Cerebellar cortex (tissue), 1 donor: Measurements from ENCODE around the gene CHST13.

Experiments used
- DNase-seq: peaks from one replicate; pipeline ENCODE4 v3.0.0-alpha.2; 2015; ENCODE audit warnings: low spot score

The CHST13 gene

GRCh38 chr3:126488185-126488584 is 35.8 kb upstream of the CHST13 start:
- DNase-seq = no peak

DNA sequence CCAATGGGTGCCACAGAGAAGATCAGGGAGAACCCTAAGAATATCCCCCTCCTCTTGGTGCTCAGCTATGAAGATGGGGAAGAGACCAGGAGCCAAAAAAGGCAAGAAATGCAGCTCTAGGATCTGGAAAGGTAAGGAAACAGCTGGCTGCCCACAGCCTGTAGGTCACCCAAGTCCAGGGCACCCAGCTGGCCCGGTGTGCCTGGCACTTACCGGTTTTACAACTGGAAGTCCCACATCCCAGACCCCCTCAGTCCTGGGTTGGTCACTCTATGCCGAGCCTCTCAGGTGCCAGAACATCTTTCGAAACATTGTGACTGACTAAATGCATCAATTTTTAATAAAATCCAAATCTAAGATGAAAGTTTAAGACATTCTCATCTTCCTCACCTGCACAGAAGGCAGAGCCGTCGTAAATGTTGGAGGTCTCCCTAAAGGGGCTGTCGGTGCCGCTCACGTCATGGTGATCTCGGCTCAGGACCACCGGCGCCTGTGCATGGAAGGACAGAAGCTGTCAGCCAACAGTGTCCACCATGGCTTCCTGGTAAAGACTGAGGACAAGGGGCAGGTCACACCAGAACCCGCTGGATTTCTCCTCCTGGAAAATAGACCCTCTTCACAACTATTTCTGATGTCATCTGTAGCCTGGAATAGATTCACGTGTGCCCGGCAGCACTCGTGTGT is 34.9 kb upstream of the CHST13 start:
- no peak for DNase-seq

DNA sequence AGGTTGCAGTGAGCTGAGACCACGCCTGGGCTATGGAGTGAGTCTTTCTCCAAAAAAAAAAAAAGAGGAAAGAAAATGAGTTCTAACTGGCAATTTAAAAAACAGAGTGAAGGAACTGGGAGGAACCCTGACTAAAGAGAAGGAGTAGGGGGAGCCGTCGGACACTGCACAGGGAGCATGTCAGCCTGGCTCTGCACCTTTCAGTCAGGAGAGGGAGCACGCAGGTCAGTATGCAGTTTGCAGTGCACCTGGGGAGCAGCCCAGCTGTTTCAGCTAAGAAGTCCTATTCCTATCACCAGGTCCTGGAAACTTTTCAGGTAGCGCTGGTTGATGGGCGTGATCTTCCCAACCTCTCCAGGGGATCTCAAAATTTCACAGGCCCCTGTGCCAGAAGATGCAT is 33.3 kb upstream of the CHST13 start:
- no peak for DNase-seq

GRCh38 chr3:126491221-126492013 is 32.5 kb upstream of the CHST13 start:
- DNase-seq = no peak

- no peak for DNase-seq
These were observed 30.9 kb upstream of the CHST13 start for GRCh38 chr3:126493051-126493450.

DNA sequence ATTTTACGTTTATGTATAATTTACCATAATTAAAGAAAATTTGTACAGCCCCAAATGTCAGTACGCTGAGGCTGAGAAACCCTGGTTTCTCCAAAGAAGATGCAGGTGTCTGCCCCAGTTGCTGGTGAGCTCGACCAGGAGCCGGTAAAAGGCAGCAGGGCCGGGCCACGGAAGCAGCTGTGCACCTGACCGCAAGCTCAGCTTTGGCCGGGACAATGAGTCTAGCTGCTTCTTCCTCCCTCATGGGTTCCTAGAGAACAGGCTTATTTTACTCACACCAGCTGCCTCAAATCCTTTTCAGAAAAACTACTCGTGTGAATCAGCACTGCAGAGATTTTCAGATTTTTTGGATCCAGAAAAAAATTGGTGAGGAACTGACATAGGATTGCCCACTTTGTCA is 30.2 kb upstream of the CHST13 start:
- DNase-seq = no peak

DNA sequence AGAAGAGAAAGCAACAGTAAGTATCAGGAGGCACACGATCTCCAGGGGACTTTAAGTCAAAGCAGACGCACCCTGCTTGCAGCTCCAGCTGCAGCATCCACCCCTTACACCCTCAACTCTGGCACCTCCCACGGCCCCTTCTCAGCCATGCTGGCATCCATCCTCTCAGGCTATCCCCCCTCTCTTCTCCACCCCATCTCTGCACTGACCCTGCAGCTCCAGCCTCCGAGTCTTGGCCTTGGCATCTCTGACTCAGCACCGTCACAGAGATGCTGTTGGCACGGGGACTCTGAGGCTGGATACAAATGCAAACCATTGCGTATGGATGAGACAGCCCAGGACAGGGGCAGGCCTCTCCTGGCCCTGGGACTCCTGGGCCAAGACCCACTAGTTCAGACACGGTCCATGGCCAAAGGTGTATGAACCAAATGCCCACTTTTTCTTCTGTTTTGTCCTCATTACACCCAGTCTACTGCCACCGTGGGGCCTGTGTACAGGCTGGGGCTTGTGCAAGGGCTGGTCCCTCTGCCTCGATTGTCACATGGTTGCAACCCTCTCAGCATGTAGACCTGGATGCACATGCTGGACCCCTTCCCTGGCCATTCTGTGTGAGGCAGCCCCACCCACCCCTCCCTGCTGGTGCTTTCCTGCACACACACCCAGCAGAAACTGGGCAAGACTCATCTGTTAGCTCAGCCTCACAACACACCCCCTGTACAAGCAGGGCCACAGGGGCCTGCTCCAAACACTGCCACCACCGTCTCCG is 29.6 kb upstream of the CHST13 start:
- DNase-seq = no peak

DNA sequence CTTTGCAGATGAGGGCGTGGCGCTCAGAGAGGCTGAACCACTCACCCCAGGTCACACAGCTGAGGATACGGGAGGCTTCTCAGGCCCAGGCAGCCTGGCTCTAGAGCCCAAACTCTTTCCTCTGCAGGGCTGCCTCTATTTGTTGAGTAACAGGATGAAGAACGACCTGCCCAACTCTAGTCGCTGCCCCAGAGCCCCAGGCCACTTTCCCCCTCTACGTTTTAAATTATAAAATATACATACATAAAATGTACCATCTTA is 29.1 kb upstream of the CHST13 start:
- DNase-seq = no peak

- no peak for DNase-seq
These were observed 28.2 kb upstream of the CHST13 start for GRCh38 chr3:126495786-126496185.

DNA sequence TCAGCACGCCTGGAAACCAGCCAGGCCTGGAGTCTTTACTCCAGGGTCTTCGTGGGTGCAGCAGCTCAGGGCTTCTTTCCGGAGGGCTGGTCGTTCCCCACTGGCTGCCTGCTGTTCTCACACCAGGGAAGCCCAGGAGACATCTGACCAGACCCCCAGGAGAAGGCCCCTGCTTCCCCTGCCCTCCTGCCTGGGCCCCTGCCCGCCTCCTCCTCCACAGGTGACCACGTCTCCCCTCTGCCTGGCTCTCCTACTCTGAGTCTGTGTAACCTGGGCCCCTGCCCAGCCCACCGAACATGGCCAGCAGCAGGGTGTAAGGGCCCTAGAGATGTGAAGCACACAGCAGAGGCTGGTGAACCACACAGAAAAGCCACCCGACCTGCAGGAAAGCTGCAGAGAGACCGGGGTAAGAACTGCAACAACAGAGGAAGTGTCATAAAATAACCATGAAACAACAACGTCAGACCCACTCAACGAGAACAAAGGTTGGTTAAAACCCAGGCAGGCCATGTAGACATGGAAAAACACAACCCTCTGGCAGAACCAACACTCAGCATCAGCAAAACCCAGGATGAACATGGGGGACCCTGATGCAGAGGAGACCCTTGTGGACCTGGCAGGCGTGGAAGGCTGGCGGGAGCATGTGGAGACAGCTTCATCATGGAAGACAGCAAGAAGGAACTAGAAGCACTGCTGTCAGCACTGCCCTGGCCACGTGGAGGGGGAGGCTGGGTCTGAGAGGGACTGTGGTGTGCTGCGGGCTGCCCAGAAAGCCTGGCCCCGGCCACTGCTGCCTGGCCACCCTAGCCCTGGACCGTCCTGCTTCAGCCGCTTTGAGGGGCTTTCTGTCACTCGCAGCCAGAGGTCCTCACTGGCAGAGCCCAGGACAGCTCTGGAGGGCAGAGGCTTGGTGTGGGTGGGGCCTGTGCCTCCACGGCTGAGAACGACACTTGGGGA is 26.8 kb upstream of the CHST13 start:
- no peak for DNase-seq

GRCh38 chr3:126497956-126498355 is 26.0 kb upstream of the CHST13 start:
- no peak for DNase-seq

DNA sequence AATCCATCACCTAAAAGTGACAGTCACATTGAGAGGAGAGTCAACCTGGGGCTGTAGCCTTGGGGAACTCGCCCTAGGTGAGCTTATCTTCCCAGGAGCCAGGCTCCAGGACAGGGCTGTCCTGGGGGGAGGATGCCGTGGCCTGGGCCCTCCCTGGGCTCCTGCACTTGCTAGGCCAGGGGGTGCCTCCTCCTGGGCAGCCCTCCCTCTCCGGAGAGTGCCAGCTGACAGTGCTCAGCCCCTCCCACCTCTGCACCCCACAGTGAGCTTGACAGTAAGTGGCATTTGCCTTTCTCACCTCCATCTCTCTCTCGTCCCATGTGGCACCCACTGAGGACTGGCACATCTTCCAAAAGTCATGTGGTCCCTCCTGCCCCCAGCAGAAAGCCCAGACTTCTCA is 25.5 kb upstream of the CHST13 start:
- no peak for DNase-seq

DNA sequence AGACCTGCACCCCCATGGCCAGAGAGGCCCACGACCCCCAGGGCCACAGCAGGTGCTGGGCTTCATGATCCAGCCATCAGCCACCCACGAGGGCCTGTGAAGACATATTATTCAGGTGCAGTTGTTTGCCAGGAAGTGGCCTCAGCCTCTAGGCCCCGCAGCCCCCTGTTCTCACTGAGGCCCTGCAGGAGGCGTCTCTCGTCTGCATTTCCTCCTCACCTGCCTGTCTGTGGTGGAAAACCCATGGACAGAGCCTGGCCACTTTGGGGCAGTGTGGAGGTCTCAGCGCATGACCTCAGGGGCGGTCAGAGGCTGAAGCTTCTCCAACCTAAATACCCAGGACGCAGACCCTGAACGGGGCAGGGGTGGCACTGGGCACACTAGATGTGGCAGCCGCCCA is 25.0 kb upstream of the CHST13 start:
- DNase-seq = no peak

DNA sequence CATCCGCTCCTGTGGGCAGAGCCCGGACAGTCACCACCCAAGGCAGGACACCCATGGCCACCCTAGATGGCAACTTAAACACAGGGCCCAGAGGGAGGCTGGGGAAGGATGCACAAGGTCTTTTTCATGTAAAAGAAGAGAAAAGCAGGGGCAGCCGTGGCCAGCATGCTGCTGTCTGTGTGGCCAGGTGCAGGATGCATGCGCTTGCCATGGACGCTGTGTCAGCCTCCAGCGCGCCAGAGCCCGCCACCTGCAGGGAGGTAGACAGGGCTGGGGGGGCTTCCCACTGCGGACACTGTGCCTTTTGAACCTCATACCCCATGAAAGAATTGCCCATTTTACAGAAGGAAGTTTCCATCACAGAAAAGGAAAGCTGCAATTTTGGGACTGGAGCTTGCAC is 24.6 kb upstream of the CHST13 start:
- DNase-seq = no peak

GRCh38 chr3:126500016-126500415 is 23.9 kb upstream of the CHST13 start:
- no peak for DNase-seq

DNA sequence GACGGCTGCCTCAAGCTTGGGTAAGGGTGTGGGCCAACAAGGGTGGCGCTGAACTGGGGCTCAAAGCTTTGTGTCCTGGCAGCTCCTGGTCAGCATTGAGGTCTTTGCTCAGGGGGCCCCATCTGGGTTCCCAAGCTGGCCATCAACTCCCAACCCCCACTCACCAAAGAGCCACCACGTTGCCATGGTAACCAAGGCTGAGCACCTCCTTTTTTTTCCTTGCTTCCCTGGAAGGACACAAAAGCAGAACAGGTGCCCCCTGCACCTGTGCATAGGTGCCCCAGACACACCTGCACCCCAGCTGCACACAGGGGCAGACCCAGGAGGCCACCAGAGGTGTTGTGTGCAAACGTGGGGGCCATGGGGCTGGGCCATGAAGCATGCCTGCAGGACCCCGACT is 22.9 kb upstream of the CHST13 start:
- DNase-seq = no peak

- no peak for DNase-seq
These were observed 22.2 kb upstream of the CHST13 start for GRCh38 chr3:126501736-126502135.

DNA sequence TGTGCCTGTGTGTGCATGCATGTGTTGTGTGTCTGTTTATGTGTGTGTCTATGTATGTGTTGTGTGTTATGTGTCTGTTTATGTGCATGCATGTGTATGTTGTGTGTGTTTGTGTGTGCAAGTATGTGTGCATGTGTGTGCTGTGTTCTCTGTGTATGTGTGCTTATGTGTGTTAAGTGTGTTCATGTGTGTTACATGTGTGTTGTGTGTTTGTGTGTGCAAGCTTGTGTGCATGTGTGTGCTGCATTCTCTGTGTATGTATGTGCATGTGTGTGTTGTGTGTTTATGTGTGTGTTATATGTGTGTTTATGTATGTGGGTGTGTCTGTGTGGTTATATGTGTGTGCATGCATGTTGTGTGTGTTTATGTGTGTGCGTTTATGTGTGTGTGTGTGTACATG is 21.3 kb upstream of the CHST13 start:
- DNase-seq = no peak

DNA sequence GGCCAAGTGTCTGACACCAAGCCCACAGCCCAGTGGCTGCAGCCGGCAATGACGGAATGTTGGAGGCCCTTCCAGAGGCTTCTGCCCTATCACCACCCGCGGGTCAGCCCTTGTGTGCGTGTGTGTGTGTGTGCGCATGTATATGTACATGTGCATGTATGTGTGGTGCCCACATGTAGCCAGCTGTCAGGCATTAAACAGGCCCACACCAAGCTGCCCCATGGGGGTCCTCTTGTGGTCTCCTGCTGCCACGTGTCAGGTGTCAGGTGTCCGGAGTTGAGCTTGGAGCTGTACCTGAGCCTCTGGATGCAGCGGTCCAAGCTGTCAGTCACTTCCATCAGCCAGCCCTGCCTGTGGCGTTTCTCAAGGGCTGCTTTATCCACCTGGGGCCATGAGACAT is 20.3 kb upstream of the CHST13 start:
- no peak for DNase-seq

- DNase-seq = no peak
These were observed 16.1 kb upstream of the CHST13 start for GRCh38 chr3:126507886-126508285.

GRCh38 chr3:126508564-126508964 is 15.4 kb upstream of the CHST13 start:
- no peak for DNase-seq
